Kidney glomerular epithelial cell (primary cell): ENCODE data around the gene TMEM18.

Experiments
- DNase-seq: peaks from one replicate; lab custom pipeline; 2025; lab: John Stamatoyannopoulos, UW

TMEM18 gene

DNA sequence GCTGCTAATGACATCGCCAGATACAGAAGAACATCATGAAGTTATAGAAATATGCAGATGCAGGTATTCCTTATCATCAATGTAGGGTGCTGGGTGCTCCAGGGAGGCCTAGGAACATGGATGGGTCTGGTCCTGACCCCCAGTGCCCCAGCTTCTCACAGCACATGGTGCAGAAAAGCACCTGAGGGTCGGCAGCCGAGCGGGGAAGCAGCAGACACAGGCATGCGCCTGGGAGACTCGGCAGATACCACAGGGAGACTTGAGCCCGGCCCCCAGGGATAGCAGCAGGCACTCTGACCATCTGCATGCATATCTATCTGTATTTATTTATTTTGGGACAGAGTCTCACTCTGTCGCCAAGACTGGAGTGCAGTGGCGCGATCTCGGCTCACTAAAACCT lies 43.2 kb downstream of the TMEM18 start:
- DNase-seq, result no peak

DNA sequence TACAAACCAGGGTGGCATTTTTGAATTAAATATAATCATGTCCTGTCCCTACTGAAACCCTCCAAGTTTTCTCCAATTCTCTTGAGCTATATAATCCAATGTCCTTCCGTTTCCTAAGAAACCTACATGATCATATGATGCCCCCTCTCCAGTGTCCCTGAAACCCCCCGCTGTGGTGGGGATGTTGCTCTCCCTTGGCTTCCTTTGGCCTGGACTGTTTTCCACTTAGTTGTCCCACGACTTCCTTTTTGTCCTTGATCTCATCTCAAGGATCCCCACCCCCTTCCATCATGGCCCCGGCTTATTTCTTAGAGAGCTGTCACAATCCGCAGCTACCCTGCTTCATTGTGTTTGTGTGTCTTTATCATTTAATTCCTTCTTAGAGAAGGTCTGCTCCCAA lies 43.8 kb downstream of the TMEM18 start:
- no peak for DNase-seq

DNA sequence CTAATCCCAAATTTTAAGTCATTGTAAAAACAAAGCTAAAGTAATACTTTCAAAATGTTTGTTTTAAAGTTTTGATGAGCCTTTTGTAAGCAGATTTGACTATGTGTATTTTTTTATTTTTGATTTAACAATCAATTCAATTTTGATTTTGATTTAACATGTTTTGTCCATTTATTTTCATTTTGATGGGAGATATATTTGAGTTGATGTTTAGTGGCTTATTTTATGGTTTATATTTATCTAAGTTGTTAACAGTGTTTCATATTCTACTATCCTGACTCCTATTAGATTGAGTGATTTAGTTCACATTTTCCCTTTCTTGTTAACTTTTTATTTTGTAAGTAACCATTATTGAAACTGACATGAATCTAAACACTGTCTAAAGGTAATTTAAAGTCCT lies 44.7 kb downstream of the TMEM18 start:
- no peak for DNase-seq

GRCh38 chr2:631741-632140 lies 45.5 kb downstream of the TMEM18 start:
- no peak for DNase-seq

DNA sequence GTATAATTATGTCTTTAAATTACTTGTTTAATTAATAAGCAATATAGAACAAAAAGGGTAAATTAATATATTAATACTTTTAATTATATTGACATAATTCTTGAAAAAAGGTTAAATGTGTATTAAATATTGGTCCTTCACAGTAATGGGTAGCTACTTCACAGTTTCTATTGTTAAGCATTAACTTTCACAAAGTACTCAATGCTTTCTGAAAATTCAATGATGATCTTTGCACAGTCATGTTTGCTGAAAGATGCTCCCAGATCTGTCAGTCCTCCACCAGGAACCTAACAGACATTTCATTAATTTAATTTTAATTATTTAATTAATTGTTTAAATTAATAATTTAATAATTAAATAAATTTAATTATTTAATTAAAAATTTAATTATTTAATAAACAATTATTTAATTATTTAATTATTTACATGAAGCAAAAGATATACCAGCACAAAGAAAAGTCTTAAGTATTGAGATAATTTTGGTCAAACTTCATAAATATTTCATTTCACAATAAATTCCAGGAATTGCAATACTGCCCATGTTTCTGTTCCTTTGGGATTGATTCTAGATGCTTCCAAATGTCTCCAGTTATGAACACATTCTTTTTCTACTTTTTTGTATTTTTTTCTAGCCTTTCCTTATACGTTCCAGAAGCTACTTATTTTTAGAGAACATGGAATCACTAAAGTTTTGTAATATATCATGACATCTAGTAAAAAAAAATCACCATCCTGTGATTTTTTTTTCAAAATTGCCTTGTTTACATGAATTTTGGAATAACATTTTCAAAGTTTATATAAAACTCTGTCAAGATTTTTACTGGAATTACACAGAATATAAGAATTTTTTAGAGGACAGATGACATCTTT lies 46.5 kb downstream of the TMEM18 start:
- no peak for DNase-seq

DNA sequence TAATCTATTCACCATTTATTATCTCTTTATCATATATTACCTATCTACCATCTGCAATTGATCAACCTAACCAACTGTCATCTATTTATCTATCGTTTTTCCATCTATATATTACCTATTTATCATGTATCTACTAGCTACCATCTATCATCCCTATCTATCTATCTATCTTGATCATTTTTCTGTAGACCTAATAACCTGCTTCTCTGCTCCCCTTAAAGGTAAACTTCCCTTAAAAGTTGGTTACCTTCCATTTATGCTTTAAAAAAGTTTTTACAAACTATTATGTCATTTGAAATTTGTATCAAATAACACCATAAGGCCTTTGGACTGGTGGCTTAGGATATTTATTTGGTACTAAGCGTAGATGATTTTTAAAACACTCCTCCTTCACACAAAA lies 47.2 kb downstream of the TMEM18 start:
- no peak for DNase-seq

- no peak for DNase-seq
Observed at GRCh38 chr2:628651-629050, 48.6 kb downstream of the TMEM18 start.

DNA sequence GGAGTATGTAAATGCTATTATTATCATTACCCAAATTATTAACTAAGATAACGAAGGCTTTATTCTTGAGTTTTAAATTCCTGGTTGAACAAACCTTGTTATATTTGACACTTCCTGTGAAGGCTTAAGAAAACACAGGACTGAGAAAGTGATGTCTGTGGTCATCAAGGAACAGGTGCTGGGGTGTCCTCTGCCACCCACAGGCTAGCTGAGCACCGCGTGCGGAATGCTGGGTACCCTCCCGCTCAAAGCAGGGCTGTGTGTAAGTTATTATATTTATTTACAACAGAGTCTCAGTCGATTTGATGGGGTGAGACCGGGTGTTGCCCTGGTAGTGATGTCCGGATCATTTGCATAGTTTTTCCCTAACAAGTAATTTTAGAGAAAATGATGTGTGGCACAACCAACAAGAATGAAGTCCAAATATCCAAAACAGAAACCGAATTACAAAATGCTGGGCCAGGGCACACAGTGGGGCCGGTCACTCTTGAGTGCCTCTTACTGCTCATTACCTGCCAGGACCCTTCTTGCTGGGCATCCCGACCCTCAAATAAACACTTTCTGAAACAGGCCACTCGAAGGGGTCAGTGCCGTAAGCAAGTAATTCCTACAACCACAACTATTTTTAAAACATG lies 49.2 kb downstream of the TMEM18 start:
- DNase-seq, result no peak

- no peak for DNase-seq
Observed at GRCh38 chr2:627340-627709, 49.9 kb downstream of the TMEM18 start.

DNA sequence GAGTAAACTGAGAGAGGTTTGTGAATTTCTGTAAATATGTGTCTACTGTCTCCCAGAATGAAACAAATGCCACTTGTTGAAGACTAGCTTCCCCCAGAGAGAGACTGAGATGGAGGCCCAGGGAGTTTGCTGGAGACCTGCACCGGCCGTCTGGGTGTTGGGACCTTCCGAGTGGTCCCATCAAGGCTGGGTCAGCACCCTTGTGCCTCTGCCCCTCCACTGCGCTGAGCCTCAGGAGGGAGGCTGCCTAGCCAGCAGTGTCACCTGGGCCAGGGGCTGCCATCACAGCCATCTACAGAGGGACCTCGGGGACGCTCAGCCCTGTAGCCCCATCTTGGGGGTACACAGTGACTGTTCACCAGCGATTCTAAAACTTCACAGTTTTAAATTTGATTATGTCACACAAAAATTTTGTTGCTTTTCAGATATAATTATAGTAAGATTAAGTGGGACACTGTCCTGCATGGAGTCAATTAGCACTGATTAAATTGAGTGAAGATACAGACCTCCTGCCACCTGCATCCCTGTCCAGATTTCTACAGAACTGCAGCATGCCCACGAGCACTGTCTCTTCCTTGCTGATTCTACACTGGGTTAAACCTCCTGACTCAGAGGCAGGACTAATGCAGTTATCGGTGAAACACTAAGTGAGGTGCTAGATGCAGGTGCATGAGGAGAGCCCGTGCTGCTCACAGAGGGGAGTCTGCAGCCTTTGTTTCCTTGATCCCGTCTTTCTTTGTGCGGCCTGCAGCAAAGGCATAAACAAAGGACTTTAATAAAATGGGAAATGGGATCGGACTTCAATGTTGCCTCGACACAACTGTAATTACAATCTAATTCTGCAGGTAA lies 50.5 kb downstream of the TMEM18 start:
- DNase-seq, result no peak

- no peak for DNase-seq
Observed at GRCh38 chr2:625415-626333, 51.5 kb downstream of the TMEM18 start.

- no peak for DNase-seq
Observed at GRCh38 chr2:624551-625347, 52.5 kb downstream of the TMEM18 start.

DNA sequence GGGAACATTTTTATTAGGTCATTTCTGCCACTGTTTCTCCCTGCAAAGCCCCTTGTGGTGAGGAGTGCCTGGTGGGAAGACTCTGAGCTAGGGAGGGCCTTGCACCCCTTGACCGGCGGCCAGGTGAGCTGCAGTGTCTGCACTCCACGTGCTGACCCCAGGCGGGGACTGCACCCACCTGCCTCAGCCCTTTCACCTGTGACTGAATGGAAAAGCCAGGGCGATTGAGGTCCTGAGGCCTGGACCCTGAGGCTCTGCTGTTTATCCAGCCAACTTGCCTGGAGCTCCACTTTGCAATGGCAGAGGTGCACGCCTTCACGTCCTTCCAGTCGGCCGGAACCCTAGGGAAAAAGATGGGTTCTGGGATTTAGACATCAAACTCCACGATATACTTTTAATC lies 53.1 kb downstream of the TMEM18 start:
- DNase-seq, result no peak

GRCh38 chr2:623130-623922 lies 53.9 kb downstream of the TMEM18 start:
- no peak for DNase-seq

- no peak for DNase-seq
Observed at GRCh38 chr2:622357-622756, 54.8 kb downstream of the TMEM18 start.

DNA sequence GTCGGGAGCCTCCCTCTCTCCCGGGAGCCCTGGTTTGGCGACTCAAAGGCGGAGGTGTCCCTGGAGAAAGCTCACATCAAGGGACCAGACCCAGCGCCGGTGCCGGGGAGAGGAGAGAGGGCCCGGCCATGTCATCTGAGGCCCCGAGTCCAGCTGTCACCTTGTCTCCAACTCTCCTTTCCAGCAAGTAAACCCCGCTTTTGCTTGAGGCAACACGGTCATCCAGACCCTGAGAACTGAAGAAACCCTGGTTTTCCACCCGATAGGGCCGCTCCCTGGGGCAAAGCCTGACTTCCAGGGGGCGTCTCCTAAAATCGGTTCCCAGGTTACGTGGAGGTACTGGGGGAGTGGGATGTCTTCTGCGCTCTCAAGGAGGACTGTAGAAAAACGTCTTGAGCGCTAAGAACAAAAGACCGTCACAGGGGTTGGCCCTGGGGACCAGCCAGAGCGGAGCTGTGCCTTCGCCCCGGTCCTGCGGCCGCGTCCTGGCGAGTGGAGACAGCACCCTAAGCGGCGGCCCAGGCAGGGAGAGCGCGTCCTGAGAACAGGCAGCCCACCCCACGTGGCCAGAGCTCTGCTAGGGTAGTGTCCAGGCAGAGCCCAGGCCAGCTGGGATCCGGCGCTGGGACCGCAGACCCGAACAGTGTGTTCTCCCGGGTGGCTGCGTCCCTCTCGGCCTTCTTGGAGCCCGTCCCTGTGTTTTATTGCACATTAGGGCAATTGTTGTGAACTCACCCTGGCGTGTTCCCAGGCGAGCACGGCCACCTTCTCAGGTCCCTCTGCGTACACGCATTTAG lies 55.7 kb downstream of the TMEM18 start:
- no peak for DNase-seq

GRCh38 chr2:620471-621302 lies 56.5 kb downstream of the TMEM18 start:
- DNase-seq, result no peak

- no peak for DNase-seq
Observed at GRCh38 chr2:620004-620403, 57.2 kb downstream of the TMEM18 start.
